Measurements from ENCODE around the gene UBL7.
"Not testable (repeated sequence)": the region's sequence is repeated elsewhere in the genome, so short reads cannot be mapped to it uniquely, and the experiment has no call there.

DNA sequence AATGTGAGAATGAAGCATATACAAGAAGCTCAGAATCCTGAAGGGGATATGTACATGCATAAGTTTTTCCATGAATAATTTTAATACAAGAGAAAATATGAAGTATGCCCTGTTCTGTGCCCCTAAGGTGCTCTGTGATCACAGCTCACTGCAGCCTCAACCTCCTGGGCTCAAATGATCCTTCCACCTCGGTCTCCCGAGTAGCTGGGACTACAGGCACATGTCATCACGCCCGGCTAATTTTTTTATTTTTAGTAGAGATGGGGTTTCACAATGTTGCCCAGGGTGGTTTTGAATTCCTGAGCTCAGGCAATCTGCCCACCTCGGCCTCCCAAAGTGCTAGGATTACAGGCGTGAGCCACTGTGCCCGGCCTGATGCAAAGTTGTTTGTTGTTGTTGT, 10.7 kb upstream of the UBL7 start:
- not testable (repeated sequence) for TF ChIP-seq POLR2A (IDR thresholded peaks at IDR 0.05)
- TF ChIP-seq, protein P1, sequence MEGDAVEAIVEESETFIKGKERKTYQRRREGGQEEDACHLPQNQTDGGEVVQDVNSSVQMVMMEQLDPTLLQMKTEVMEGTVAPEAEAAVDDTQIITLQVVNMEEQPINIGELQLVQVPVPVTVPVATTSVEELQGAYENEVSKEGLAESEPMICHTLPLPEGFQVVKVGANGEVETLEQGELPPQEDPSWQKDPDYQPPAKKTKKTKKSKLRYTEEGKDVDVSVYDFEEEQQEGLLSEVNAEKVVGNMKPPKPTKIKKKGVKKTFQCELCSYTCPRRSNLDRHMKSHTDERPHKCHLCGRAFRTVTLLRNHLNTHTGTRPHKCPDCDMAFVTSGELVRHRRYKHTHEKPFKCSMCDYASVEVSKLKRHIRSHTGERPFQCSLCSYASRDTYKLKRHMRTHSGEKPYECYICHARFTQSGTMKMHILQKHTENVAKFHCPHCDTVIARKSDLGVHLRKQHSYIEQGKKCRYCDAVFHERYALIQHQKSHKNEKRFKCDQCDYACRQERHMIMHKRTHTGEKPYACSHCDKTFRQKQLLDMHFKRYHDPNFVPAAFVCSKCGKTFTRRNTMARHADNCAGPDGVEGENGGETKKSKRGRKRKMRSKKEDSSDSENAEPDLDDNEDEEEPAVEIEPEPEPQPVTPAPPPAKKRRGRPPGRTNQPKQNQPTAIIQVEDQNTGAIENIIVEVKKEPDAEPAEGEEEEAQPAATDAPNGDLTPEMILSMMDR (IDR thresholded peaks at IDR 0.05): not testable (repeated sequence)

Data from testis (tissue), 2 donors.